Lower leg skin (tissue), 3 donors: ENCODE results near the gene GRAMD2B.

Experiments
- CTCF ChIP-seq, 3 donors: fragments of 450-650 bp; IDR thresholded peaks; one replicate each; pipeline ENCODE4 v1.5.1; 2016; ENCODE audit warnings: antibody characterized with exemption in 3 of 3, mild to moderate bottlenecking in 3 of 3, moderate library complexity in 2 of 3
- POLR2A ChIP-seq, 2 donors: fragments of 450-650 bp; IDR thresholded peaks; one replicate each; pipeline ENCODE4 v1.6.1; 2016 to 2017; ENCODE audit warnings: antibody characterized with exemption in 2 of 2, mild to moderate bottlenecking in 1 of 2, moderate library complexity in 1 of 2

DNA sequence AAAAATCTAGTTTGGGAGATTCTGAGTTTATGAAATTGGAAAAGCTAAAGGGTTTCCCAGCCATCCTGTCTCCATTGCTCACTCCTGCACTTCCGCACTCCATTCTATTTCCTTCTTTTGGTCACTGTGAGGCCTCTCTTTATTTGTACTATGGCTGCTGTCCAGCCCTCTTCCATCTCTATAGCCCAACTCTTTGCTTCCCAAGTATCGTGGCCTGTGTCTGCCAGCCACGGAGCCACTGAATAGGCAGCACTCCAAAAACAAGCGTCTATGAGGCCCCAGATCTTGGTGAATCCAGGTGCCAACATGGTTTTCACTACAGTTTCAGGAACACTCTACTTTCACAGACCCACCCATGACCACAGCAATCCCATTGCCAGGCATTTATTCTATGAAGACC lies 37.2 kb downstream of the GRAMD2B start:
- TF ChIP-seq CTCF (IDR thresholded peaks at IDR 0.05) = no peak
- no peak for TF ChIP-seq POLR2A (IDR thresholded peaks at IDR 0.05)
